ENCODE results near the gene PWWP2B.

The PWWP2B gene

DNA sequence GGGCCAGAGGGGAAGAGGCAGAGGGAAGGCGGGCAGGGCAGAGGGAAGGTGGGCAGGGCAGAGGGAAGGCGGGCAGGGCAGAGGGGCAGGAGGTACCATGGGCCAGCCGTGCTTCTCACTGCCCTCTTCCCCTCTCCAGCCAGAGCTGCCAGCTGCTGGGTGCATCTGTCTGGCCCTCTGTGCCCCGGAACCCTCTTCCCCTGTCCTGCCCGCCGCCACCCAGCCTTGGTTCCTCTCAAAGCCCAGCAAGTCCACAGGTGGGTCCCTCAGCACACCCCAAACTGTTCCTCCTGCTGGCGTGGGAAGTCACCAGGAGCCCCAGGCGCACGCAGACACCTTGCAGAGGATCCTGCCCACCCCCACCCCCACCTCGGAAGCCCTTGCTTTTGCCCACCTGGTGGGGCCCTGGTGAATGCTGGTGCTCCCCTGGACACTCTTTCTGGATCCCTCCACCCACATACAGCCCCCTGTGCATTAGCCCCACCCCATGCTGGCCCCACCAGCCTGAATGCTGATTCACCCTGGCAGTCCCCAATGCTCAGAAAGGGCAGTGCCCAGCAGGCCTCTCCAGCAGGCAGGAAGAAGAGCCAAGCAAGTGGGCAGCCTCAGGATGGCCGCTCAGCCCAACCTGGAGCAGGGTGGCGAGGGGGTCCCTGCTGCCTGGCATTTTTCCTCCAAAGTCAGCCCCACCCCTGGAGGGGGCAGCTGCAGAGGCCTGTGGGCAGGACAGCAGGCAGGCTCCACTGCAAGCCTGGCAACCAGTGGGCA, 1.9 kb upstream of the PWWP2B start:
- FAIRE-seq, result no peak

DNA sequence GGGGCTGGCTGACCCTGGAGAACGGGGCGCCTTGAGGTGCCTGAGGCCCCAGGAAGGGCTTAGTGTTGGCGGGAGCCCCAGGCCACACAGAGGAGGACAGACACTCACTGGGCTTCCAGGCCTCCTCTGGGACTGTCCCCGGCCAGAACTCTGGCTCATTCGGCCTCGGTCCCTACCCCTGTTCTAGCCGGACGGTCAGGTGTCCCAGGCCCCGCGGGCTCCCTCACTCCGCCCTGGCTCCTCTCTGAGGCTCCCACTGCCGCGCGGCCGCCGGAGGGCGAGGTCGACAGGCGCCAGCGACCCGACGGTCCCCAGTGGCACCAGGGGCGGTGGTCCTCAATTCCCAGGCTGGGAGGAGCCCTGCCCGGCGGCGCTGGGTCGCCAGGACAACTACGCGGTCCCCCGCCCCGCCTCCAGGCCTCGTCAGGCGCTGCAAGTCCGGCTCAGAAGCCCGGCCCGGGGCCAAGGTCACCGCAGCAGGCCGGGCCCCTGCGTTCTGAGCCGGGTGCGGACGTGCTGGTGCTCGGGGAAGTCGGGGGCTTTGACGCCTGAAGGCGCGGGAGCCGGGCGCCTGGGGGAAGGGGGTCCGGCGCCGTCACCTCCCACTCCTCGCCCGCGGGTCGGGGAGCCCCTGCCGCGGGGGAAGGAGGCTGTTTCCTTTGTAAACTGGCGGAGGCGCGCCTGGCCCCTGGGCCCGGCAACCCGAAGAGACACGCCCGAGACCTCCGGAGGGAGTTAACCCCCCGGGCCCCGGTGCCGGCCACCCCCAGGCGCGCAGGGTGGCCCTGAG, 1.1 kb upstream of the PWWP2B start:
- FAIRE-seq, result no peak

DNA sequence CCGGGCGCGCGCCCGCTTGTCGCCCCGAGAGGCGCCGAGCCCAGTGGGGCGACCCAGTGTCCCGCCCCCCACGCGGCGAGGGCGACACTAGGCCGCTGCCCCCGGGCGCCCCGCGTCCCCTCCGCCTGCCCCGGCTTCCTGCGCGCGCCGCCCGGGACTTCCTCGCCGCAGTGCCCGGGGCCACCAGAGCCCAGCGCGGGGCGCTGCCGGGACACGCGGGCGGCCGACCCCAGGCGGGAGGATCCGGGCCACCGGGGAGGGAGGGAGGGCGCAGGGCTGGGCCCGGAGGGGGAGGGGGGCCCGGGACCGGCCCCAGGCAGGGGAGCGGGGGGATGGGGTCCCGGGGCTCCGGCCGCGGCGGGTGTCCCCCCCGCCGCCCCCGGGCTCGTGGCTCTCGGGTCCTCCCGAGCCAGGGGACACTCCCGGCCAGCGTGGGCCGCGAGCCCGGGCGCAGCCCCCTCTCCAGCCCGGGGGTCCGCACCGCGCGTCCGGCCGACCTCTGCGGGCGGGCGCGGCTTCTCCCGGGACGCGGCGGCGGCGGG, 435 bp upstream of the PWWP2B start:
- FAIRE-seq, result no peak

DNA sequence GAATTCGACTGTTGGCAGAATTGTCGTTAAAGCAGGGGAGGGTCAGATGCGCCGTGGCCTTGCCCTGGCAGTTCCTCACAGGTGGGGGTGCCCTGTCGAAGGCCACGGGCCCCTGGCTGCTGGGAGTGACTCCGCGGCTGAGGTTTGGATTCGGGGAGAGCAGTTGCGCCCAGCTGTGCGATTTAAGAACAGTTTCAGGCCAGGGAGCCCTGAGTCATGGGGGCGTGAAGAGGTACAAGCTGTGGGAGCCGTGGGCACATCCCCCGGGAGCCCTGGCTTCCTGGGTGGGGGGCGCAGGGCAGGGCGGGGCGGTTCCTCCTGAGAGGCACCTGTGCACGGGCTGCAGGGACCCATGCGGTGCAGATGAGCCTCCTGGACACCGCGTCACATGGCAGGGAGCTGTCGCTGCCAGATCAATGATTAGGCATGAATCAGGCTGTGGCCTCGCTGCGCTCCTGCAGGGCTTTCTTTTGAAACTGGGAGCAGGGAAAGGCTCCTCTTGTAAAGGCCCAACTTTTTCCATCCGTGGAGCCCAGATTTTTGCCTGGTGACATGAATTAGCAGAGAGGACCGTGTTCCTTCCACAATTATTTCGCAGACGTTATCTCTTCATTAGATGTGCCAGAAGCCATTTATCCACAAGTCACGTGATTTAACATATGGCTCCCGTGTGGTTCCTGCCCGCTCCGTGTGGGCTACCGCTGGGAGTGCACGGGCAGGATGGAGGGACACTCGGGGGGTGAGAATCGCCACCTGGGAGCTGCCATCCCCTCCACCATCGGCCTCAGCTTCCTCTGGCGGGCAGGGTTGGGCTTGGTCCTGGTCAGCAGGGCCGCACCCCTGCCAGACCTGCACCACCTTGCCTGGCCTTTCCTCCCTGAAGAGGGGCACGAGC, 918 bp downstream of the PWWP2B start:
- no peak for FAIRE-seq

GRCh38 chr10:132398566-132398991, 1.6 kb downstream of the PWWP2B start:
- FAIRE-seq, result no peak

DNA sequence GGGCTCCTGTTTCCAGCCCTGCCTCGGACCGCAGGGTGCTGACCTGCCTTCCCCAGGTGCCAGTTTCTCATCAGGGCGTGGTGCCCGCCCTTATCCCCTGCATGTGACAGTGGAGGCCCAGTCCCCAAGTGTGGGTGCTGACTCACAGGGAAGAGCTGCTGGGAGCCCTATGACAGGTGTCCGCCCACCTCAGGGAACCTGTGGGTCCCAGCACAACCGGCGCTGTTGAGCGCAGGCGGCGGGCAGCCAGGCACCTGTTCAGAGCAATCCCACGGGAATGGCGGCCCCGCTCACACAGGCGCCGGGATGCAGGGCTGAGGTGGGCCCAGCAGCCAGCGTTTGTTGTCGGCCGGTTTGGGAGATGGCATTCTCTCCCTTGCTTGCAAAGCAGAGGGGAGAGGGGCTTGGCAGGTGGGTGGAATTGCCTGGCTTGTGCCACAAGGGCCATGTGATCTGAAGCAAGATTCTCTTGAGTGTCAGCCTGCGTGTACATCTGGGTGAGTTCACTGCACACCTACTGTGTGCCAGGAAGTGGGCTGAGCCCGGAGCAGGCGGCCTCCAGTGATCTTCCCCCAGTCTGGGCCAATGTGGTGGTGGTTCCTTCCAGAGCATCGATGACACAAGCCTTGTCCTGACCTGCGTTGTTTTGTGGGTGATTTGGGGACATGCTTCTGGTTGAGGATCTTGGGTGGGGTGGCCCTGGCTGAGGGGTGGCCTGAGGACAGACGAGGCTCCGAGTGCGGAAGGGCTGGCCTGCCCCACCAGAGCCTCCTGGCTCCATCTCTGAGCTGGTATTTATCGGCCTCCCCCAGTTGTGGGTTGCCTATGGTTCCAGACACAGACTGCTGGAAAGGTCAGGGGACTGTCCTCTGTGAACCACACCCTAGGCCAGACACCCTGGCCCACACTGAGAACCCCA, 2.4 kb downstream of the PWWP2B start:
- FAIRE-seq, result no peak

DNA sequence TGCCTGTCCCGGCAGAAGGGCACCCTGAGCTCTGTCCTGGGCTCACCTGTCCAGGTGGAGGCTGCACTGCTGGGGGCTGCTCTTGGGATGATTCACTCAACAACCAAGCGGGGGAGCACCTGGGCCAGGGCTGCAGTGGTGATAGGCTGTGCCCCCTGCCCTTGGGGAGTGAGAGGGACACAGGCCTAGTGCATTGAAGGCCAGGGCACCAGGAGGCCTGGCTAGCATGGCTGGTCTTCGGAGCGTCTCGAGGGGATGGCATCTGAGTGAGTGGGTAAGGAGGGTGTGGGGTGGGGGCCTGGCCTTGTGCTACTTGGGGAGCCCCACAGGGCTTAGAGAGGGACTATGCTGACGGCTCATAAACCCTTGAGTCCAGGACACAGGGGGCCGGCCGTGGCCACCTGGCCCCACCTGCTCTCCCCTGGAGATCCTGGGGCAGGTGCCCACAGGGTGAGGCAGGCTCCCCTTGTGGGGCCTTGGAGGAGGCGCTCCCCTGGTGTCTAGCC, 3.1 kb downstream of the PWWP2B start:
- no peak for FAIRE-seq

DNA sequence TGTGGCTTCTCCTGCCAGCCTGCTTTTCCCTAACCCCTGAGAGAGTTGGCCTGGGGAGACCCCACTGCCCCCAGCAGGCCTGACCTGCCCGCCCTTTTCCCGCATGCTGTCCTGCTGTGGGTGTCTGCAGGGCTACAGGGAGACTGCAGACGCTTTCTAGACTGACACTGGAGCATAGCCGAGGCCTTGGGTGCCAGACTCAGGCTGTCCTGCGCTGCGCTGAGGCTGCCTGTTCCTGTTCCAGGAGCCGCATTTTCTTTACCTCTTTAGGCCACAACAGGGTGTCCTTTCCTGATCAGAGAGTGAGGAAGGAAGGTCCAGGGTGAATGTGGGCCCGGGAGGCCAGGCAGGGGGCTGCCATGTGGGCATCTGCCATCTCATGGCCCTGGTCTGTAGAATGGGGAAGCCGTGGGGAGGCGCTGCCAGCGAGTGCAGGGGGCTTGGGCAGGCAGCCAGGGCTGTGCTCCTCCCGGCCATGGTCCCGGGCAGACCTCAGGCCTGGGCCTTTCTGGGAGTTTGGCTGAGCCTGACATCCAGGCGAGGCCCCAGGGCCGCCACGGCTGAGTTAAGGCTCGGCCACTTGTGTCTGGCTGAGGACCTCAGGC, 3.6 kb downstream of the PWWP2B start:
- no peak for FAIRE-seq

- FAIRE-seq, result no peak
Observed at GRCh38 chr10:132401401-132402118, 4.6 kb downstream of the PWWP2B start.

DNA sequence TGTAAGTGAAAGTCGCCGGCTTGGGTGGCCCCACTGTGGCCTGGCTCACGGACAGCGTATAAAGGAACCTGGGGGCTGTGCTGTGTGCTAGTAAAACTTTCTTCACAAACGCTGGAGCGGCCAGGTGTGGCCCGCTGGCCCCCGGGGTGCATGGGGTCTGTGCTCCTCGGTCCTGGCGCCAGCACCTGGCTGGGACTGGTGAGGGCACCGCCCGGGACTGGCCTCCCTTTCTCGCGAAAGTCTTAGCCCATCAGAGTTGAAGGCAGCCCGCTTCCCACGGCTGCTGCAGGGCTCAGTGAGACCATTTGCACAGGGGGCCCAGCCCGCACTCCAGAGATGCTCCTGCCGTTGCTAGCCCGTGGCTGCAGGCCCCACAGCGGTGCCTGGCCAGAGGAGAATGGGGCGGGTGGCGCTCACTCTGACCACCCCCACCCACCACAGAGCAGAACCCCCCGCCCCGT, 5.8 kb downstream of the PWWP2B start:
- no peak for FAIRE-seq

DNA sequence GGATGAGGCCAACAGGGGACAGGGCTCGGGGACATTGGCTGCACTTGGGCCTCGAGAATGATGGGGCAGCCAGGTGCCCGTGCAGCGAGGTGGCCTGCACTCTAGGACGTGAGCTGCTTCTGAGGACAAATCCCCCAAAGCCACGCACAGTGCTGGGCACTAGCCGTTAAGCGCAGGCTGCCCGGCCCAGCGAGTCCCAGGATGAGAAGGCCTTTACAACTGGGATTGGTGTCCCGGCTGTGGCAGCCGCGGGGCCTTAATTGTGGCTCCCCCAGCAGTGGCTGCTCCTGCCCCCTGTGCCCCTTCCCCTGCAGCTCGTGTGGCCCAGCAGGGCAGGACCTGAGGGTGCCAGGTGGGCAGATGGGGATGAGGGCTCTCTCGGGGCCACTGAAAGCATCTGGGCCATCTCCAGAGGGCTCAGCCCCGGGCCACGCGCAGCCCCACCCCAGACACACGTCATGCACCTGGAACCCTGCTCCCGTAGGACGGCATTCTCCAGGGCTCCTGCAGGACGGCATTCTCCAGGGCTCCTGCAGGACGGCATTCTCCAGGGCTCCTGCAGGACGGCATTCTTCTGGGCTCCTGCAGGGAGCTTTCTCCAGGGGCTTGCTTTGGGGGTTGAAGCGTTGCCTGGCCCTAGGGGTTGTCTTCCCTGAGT, 6.6 kb downstream of the PWWP2B start:
- FAIRE-seq, result no peak

- FAIRE-seq, result no peak
Observed at GRCh38 chr10:132404169-132404880, 7.3 kb downstream of the PWWP2B start.

DNA sequence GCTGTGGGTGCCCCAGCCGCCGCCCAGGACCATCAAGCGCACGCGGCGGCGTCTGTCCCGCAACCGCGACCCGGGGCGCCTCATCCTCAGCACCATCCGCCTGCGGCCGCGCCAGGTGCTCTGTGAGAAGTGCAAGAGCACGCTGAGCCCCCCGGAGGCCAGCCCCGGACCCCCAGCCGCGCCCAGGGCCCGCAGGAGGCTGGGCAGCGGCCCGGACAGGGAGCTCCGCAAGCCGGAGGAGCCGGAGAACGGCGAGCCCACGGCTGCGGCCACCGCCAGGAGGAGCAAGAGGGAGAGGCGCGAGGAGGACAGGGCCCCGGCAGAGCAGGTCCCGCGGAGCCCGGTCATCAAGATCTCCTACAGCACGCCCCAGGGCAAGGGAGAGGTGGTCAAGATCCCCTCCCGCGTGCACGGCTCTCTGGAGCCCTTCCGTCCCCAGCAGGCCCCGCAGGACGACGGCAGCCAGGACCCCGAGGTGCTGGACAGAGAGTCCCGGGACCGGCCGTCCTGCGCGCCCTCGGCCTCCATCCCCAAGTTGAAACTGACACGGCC, 8.0 kb downstream of the PWWP2B start:
- FAIRE-seq, result no peak

- no peak for FAIRE-seq
Observed at GRCh38 chr10:132405463-132405991, 8.5 kb downstream of the PWWP2B start.

GRCh38 chr10:132406181-132406580, 9.2 kb downstream of the PWWP2B start:
- FAIRE-seq, result no peak

DNA sequence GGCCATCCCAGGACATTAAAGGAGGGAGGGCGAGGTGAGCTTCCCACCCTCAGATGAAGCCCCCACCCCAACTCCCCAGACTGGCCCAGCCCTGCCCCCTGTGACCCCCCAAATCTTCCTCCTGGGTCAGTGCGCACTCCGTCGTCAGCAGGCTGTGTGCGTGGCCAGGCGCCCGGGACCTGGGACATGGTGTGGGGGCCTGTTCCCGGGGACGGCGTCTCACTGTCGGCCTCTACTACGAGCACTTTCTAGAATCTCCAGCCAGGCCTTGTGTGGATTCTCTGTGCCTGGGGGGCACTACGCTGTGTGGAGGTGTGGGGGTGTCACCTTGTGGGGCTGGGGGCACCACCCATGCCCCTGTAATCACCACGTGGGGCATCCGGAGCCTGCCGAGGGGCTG, 9.8 kb downstream of the PWWP2B start:
- FAIRE-seq, result no peak

GRCh38 chr10:132407243-132407746, 10.3 kb downstream of the PWWP2B start:
- no peak for FAIRE-seq

GRCh38 chr10:132407846-132408278, 10.9 kb downstream of the PWWP2B start:
- no peak for FAIRE-seq

Measured in islet of Langerhans (tissue), 1 donor.